H1 (cell line): ENCODE measurements around the gene DNAJC10. TPM values are rescaled to one million over a fixed set of nuclear protein-coding genes. Genes with fewer than 3 reads are reported as not detected.

ENCODE experiments used
- CTCF ChIA-PET: fragments of 300-600 bp; sonication (Branson Sonifier 250); formaldehyde crosslinking; loops from one replicate; lab custom pipeline; 2021; ENCODE audit not compliant: partially characterized antibody; lab: Charles Lee
- POLR2A ChIA-PET: fragments of 300-600 bp; sonication (Branson Sonifier 250); formaldehyde crosslinking; loops from one replicate; lab custom pipeline; 2021; ENCODE audit warnings: inconsistent platforms; ENCODE audit not compliant: partially characterized antibody; lab: Charles Lee
- DNase-seq, 2 experiments: peaks; one replicate each; pipeline versions ENCODE4 v3.0.0 to v3.0.0-alpha.2; 2010 to 2022; ENCODE audit warnings: low spot score in 2 of 2, low read depth in 1 of 2, mixed read lengths in 1 of 2
- FAIRE-seq: peaks from 2 replicates; lab custom pipeline; 2011; peaks lifted over from hg19 to GRCh38; lab: Jason Lieb, UNC
- H2AFZ ChIP-seq: 2 replicates; pipeline ENCODE4 v1.8.1; 2012; ENCODE audit warnings: low read length, inconsistent platforms
- H2AK5ac ChIP-seq: 2 replicates; pipeline ENCODE4 v1.6.1; 2013; ENCODE audit warnings: low read depth, low read length
- H2BK120ac ChIP-seq: replicated peaks from 2 replicates; pipeline ENCODE3; 2013; ENCODE audit warnings: low read depth, low read length, inconsistent platforms
- H2BK12ac ChIP-seq: 2 replicates; pipeline ENCODE4 v1.6.1; 2013; ENCODE audit warnings: low read depth, low read length
- H2BK15ac ChIP-seq: 2 replicates; pipeline ENCODE4 v1.6.1; 2013; ENCODE audit warnings: low read length
- H2BK20ac ChIP-seq: 2 replicates; pipeline ENCODE4 v1.6.1; 2013; ENCODE audit warnings: low read length
- H2BK5ac ChIP-seq: 2 replicates; pipeline ENCODE4 v1.6.1; 2013; ENCODE audit warnings: low read depth, low read length
- H3K14ac ChIP-seq: 2 replicates; pipeline ENCODE4 v1.6.1; 2013; ENCODE audit warnings: inconsistent platforms; ENCODE audit not compliant: insufficient read length
- H3K18ac ChIP-seq: 2 replicates; pipeline ENCODE4 v1.6.1; 2013; ENCODE audit warnings: low read length; ENCODE audit errors: extremely low read depth
- H3K23ac ChIP-seq: 2 replicates; pipeline ENCODE4 v1.6.1; 2013; ENCODE audit warnings: inconsistent platforms; ENCODE audit not compliant: insufficient read length
- H3K23me2 ChIP-seq: 2 replicates; pipeline ENCODE4 v1.6.1; 2013; ENCODE audit warnings: low read depth, low read length
- H3K27ac ChIP-seq: 2 replicates; pipeline ENCODE4 v1.6.1; 2011; ENCODE audit warnings: low read depth, low read length, inconsistent platforms
- H3K27me3 ChIP-seq, 4 experiments: replicated peaks in 1 of 4; 1 replicate in 1 of 4; 2 replicates in 3 of 4; pipeline versions ENCODE4 v1.6.1 to v1.8.1; 2011 to 2013; ENCODE audit warnings: low read length in 3 of 4, mild to moderate bottlenecking in 3 of 4, inconsistent platforms in 2 of 4, mixed read lengths in 2 of 4, moderate library complexity in 1 of 4; ENCODE audit not compliant: control insufficient read depth in 3 of 4, insufficient read depth in 3 of 4; ENCODE audit errors: extremely low read depth in 1 of 4
- H3K36me3 ChIP-seq, 4 experiments: 2 replicates each; pipeline versions ENCODE4 v1.6.1 to v1.8.1; 2011 to 2013; ENCODE audit warnings: mild to moderate bottlenecking in 4 of 4, low read length in 3 of 4, moderate library complexity in 2 of 4, control low read depth in 1 of 4, inconsistent platforms in 1 of 4; ENCODE audit not compliant: insufficient read depth in 4 of 4, control insufficient read depth in 2 of 4
- H3K4ac ChIP-seq: replicated peaks from 2 replicates; pipeline ENCODE3; 2013; ENCODE audit warnings: low read length, low read depth, mixed read lengths, inconsistent platforms; ENCODE audit not compliant: insufficient read length
- H3K4me1 ChIP-seq, 4 experiments: replicated peaks in 1 of 4; 1 replicate in 1 of 4; 2 replicates in 3 of 4; pipeline versions ENCODE4 v1.6.1 to v1.8.1; 2011 to 2013; ENCODE audit warnings: low read length in 3 of 4, inconsistent platforms in 2 of 4, mixed read lengths in 1 of 4; ENCODE audit not compliant: insufficient read depth in 4 of 4, control insufficient read depth in 3 of 4
- H3K4me2 ChIP-seq, 2 experiments: 2 replicates each; pipeline versions ENCODE4 v1.6.1 to v1.8.1; 2011 to 2013; ENCODE audit warnings: low read depth in 2 of 2, low read length in 2 of 2, control low read depth in 1 of 2, inconsistent platforms in 1 of 2, mild to moderate bottlenecking in 1 of 2; ENCODE audit not compliant: insufficient read depth in 1 of 2
- H3K4me3 ChIP-seq, 4 experiments: fragments of 200-600, 300-600 bp in 1 of 4; sonication (generic), shearing (Covaris generic), sonication (Bioruptor Twin) in 1 of 4; 2 replicates each; pipeline versions ENCODE4 v1.5.1 to v1.8.1; 2011 to 2016; ENCODE audit warnings: low read length in 4 of 4, low read depth in 3 of 4, control low read depth in 2 of 4, inconsistent platforms in 2 of 4, mild to moderate bottlenecking in 2 of 4, mixed read lengths in 1 of 4, moderate library complexity in 1 of 4; ENCODE audit not compliant: insufficient read depth in 2 of 4; ENCODE audit errors: extremely low read depth in 1 of 4
- H3K56ac ChIP-seq: replicated peaks from 2 replicates; pipeline ENCODE3; 2013; ENCODE audit warnings: low read depth, mild to moderate bottlenecking, mixed read lengths, low read length, inconsistent platforms; ENCODE audit not compliant: insufficient read length
- H3K79me1 ChIP-seq: 2 replicates; pipeline ENCODE4 v1.6.1; 2013; ENCODE audit warnings: low read depth, low read length, control low read depth
- H3K79me2 ChIP-seq, 2 experiments: 2 replicates each; pipeline versions ENCODE4 v1.6.1 to v1.8.1; 2012 to 2013; ENCODE audit warnings: low read length in 2 of 2, mild to moderate bottlenecking in 2 of 2, inconsistent platforms in 1 of 2; ENCODE audit not compliant: insufficient read depth in 2 of 2, control insufficient read depth in 1 of 2
- H3K9ac ChIP-seq, 4 experiments: replicated peaks in 1 of 4; 1 replicate in 1 of 4; 2 replicates in 3 of 4; pipeline versions ENCODE4 v1.6.1 to v1.8.1; 2011 to 2013; ENCODE audit warnings: low read depth in 3 of 4, low read length in 3 of 4, control low read depth in 2 of 4, mild to moderate bottlenecking in 2 of 4, moderate library complexity in 2 of 4, inconsistent platforms in 1 of 4; ENCODE audit errors: extremely low read depth in 1 of 4
- H3K9me3 ChIP-seq, 2 experiments: 2 replicates each; pipeline versions ENCODE4 v1.6.1 to v1.8.1; 2012 to 2013; ENCODE audit warnings: mild to moderate bottlenecking in 2 of 2, moderate library complexity in 2 of 2, control low read depth in 1 of 2, inconsistent platforms in 1 of 2, low read depth in 1 of 2, low read length in 1 of 2, mixed read lengths in 1 of 2; ENCODE audit not compliant: insufficient read depth in 2 of 2
- H4K20me1 ChIP-seq, 2 experiments: replicated peaks in 1 of 2; 2 replicates each; pipeline versions ENCODE3 to v1.8.1; 2011 to 2013; ENCODE audit warnings: inconsistent platforms in 2 of 2, low read length in 2 of 2, mild to moderate bottlenecking in 1 of 2; ENCODE audit not compliant: insufficient read depth in 2 of 2, control insufficient read depth in 1 of 2
- H4K5ac ChIP-seq: 2 replicates; pipeline ENCODE4 v1.6.1; 2013; ENCODE audit warnings: low read length, low read depth, mixed read lengths, inconsistent platforms; ENCODE audit not compliant: insufficient read length
- H4K8ac ChIP-seq: 2 replicates; pipeline ENCODE4 v1.8.0; 2013; ENCODE audit warnings: mild to moderate bottlenecking, moderate library complexity, low read length, inconsistent platforms; ENCODE audit not compliant: insufficient read depth; ENCODE audit errors: extremely low read depth
- H4K91ac ChIP-seq: replicated peaks from 2 replicates; pipeline ENCODE3; 2013; ENCODE audit warnings: low read length, mixed read lengths, inconsistent platforms; ENCODE audit not compliant: insufficient read length
- FOSL1 ChIP-seq: IDR thresholded peaks from 2 replicates; pipeline ENCODE4 v1.6.1; 2011; ENCODE audit warnings: mild to moderate bottlenecking, low read depth, low read length, moderate library complexity; ENCODE audit not compliant: insufficient read depth
- KDM5A ChIP-seq: fragments of 200-600 bp; IDR thresholded peaks from 2 replicates; pipeline ENCODE4 v1.7.1; 2012; ENCODE audit warnings: mild to moderate bottlenecking, low read length, inconsistent platforms, mixed read lengths
- RNF2 ChIP-seq: fragments of 200-900, 300-1000 bp; sonication (generic); IDR thresholded peaks from 2 replicates; pipeline ENCODE4 v1.7.1; 2016; ENCODE audit warnings: borderline replicate concordance, low read depth, mild to moderate bottlenecking, antibody characterized with exemption, low read length; ENCODE audit not compliant: poor library complexity, severe bottlenecking; ENCODE audit errors: missing control alignments
- TEAD4 ChIP-seq: IDR thresholded peaks from 2 replicates; pipeline ENCODE4 v1.6.1; 2012; ENCODE audit warnings: low read depth, low read length, inconsistent platforms, mixed read lengths
- WGBS, 2 experiments: shearing (Covaris generic) in 1 of 2; methylation state at CpG; one replicate each; pipeline versions ENCODE4 v1.1.6 to v1.1.7; 2013 to 2015; ENCODE audit warnings: low lambda C conversion rate in 2 of 2, mixed read lengths in 2 of 2, inconsistent platforms in 1 of 2, low coverage in 1 of 2, missing lambda C conversion rate in 1 of 2; ENCODE audit not compliant: insufficient replicate concordance in 2 of 2, insufficient coverage in 1 of 2, insufficient read length in 1 of 2; ENCODE audit errors: extremely low coverage in 1 of 2, missing lambda C conversion rate in 1 of 2; 5-methylcytosine and 5-hydroxymethylcytosine counted together
- polyA plus RNA-seq, 7 experiments: library from polyadenylated mRNA; depleted of rRNA in 3 of 7; stranded (reverse) in 5 of 7; unstranded in 2 of 7; fragments of >200 nt in 5 of 7; fragments of 200-250 nt in 2 of 7; gene quantifications; 1 replicate in 5 of 7; 2 replicates in 1 of 7; 4 replicates in 1 of 7; pipeline versions ENCODE4 v1.2.1 to v1.2.3, GENCODE V29; 2011 to 2013; ENCODE audit warnings: missing spikeins in 2 of 7, mixed read lengths in 2 of 7
- total RNA-seq: library from RNA; stranded (reverse); fragmentation: NEBNext Ultra II Directional; extraction: Animal tissue kit (Norgen Biotek cat#: 25700); gene quantifications from 2 replicates; pipeline ENCODE4 v1.2.1, GENCODE V29; 2021

DNAJC10 gene
- total and polyA plus RNA-seq, 2 of the 8 experiments (the other 6 are each of a cell fraction or from before 2014, with no cell fraction given) = 23.2 to 121 TPM

DNA sequence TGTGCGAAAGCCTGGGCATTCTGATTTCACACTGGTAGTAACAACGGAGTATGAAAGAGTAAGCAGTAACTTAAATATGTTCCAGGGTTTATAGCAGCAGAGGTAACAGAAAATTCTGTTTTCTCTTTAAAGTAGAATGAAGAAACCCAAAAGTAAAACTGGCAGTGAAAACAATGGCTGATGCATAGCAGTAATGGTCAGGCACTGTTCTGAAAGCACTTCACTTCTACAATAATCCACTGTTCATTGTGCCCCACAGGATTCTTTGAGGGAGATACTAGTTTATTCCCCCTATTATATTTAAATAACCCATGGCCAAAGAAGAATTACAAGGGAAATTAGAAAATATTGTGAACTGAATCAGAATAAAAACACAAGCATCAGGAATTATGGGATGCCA, 9.3 kb upstream of the DNAJC10 start:
- 0 out of 2 replicates have a peak overlapping the region, but pooled peaks have one; percentile 19 for H2AFZ ChIP-seq
- no peak overlapping the region for H2BK120ac ChIP-seq
- H3K4me2 ChIP-seq = no peak overlapping the region
- CTCF ChIA-PET = no interaction called here
- no peaks in the 10 kb centered on the region for H3K79me2 ChIP-seq
- no peak overlapping the region for H3K4ac ChIP-seq
- H3K36me3 ChIP-seq = no peaks in the 10 kb centered on the region
- H3K9me3 ChIP-seq = no peaks in the 10 kb centered on the region
- H3K23me2 ChIP-seq = no peaks in the 10 kb centered on the region
- H3K23ac ChIP-seq = no peak overlapping the region
- H3K27me3 ChIP-seq = no peaks in the 10 kb centered on the region
- H3K9ac ChIP-seq = no peak overlapping the region
- H3K27ac ChIP-seq = no peak overlapping the region
- H2BK20ac ChIP-seq = no peak overlapping the region
- H3K14ac ChIP-seq = no peak overlapping the region
- H3K4me1 ChIP-seq = no peaks in the 10 kb centered on the region
- H2BK5ac ChIP-seq = no peak overlapping the region
- no peak overlapping the region for H4K8ac ChIP-seq
- H4K91ac ChIP-seq = no peak overlapping the region
- no peak overlapping the region for H3K18ac ChIP-seq
- no peak overlapping the region for H2BK12ac ChIP-seq
- FAIRE-seq (no peak), DNase-seq (no peak)
- H4K5ac ChIP-seq = no peak overlapping the region
- H2AK5ac ChIP-seq = no peak overlapping the region
- POLR2A ChIA-PET = no interaction called here
- H3K56ac ChIP-seq = no peak overlapping the region
- no peak overlapping the region for H2BK15ac ChIP-seq
- 82% methylated on average over 2 of the region's 2 CpGs; no CpG with 5 or more reads in 1 of the 2 experiments for WGBS, 2 experiments
- H4K20me1 ChIP-seq = no peaks in the 10 kb centered on the region
- no peak overlapping the region for H3K4me3 ChIP-seq
- no peaks in the 10 kb centered on the region for H3K79me1 ChIP-seq
- TF ChIP-seq FOSL1 = no peak
- no peak for TF ChIP-seq TEAD4
- TF ChIP-seq RNF2 = no peak
- TF ChIP-seq KDM5A = no peak
